PC-3 (cell line): ENCODE measurements around the gene LRRD1. TPM values are rescaled to one million over a fixed set of nuclear protein-coding genes. Genes with fewer than 3 reads are reported as not detected.

Experiments used
- ATAC-seq: fragments of 200-7000 bp; cut with Tn5 transposase; 2 replicates; pipeline ENCODE4 v1.9.1; 2020; ENCODE audit warnings: mild to moderate bottlenecking, moderate library complexity
- BruUV-seq: library from RNA; stranded (reverse); fragments of 400-500 nt; replicated peaks from 2 replicates; lab custom pipeline; 2021; lab: Mats Ljungman, UMichigan
- CTCF ChIA-PET: fragments of 300-600 bp; sonication (Branson Sonifier 250); formaldehyde crosslinking; loops from one replicate; lab custom pipeline; 2022; ENCODE audit warnings: antibody characterized with exemption; lab: Charles Lee
- POLR2A ChIA-PET: fragments of 300-600 bp; sonication (Branson Sonifier 250); formaldehyde crosslinking; loops from one replicate; lab custom pipeline; 2022; ENCODE audit warnings: antibody characterized with exemption; ENCODE audit not compliant: unreplicated experiment; lab: Charles Lee
- DNase-seq: peaks from one replicate; pipeline ENCODE4 v3.0.0-alpha.2; 2015
- H2AFZ ChIP-seq: fragments of 300-600 bp; sonication (generic); 2 replicates; pipeline ENCODE4 v1.6.0; 2016; ENCODE audit warnings: antibody characterized with exemption, low read length
- H3F3A ChIP-seq: fragments of 300-600 bp; sonication (generic); one replicate; pipeline ENCODE4 v1.6.0; 2017; ENCODE audit warnings: antibody characterized with exemption, low read length, control low read depth, mild to moderate bottlenecking; ENCODE audit not compliant: unreplicated experiment
- H3K27ac ChIP-seq: fragments of 300-600 bp; sonication (generic); 2 replicates; pipeline ENCODE4 v1.5.1; 2016; ENCODE audit warnings: mild to moderate bottlenecking, low read length
- H3K27me3 ChIP-seq: fragments of 300-600 bp; sonication (generic); 2 replicates; pipeline ENCODE4 v1.6.1; 2016; ENCODE audit warnings: low read length, mixed read lengths
- H3K36me3 ChIP-seq: fragments of 300-600 bp; sonication (generic); 2 replicates; pipeline ENCODE4 v1.6.1; 2016; ENCODE audit warnings: low read depth, mixed run types, low read length, mixed read lengths
- H3K4me1 ChIP-seq: fragments of 300-600 bp; sonication (generic); 2 replicates; pipeline ENCODE4 v1.5.1; 2016; ENCODE audit warnings: low read length; ENCODE audit not compliant: insufficient read depth
- H3K4me2 ChIP-seq: fragments of 300-600 bp; sonication (generic); 2 replicates; pipeline ENCODE4 v1.6.0; 2016; ENCODE audit warnings: low read length
- H3K4me3 ChIP-seq: fragments of 300-600 bp; sonication (generic); 2 replicates; pipeline ENCODE4 v1.5.1; 2016; ENCODE audit warnings: mild to moderate bottlenecking, low read length, mixed read lengths
- H3K79me2 ChIP-seq: fragments of 300-600 bp; sonication (generic); 2 replicates; pipeline ENCODE4 v1.6.1; 2017; ENCODE audit warnings: low read length, mixed read lengths
- H3K9ac ChIP-seq: fragments of 300-600 bp; sonication (generic); 2 replicates; pipeline ENCODE4 v1.6.0; 2016; ENCODE audit warnings: mild to moderate bottlenecking, low read length
- H3K9me2 ChIP-seq: fragments of 300-600 bp; sonication (generic); replicated peaks from 2 replicates; pipeline ENCODE4 v1.6.1; 2016; ENCODE audit warnings: mixed run types, low read length, mixed read lengths
- H3K9me3 ChIP-seq: fragments of 300-600 bp; sonication (generic); 2 replicates; pipeline ENCODE4 v1.6.1; 2016; ENCODE audit warnings: low read length, mixed read lengths
- H4K20me1 ChIP-seq: fragments of 300-600 bp; sonication (generic); 2 replicates; pipeline ENCODE4 v1.6.1; 2016; ENCODE audit warnings: low read length, mixed read lengths
- CTCF ChIP-seq: fragments of 300-600 bp; sonication (generic); conservative IDR thresholded peaks from 2 replicates; pipeline ENCODE4 v1.5.1; 2017; ENCODE audit warnings: antibody characterized with exemption, low read depth, mild to moderate bottlenecking, low read length
- EZH2 ChIP-seq: fragments of 300-600 bp; sonication (generic); IDR thresholded peaks from one replicate; pipeline ENCODE4 v1.6.1; 2017; ENCODE audit warnings: antibody characterized with exemption, mild to moderate bottlenecking, low read length; ENCODE audit not compliant: unreplicated experiment
- EZH2phosphoT487 ChIP-seq: fragments of 300-600 bp; sonication (generic); IDR thresholded peaks from 2 replicates; pipeline ENCODE4 v1.6.1; 2018; ENCODE audit warnings: mild to moderate bottlenecking, antibody characterized with exemption, low read length, borderline replicate concordance
- intact Hi-C: fragments of 100-400 bp; cut with micrococcal nuclease; formaldehyde crosslinking; loops from 2 replicates; pipeline ENCODE4 v1.9.0; 2023
- total RNA-seq: library from RNA; depleted of rRNA; stranded (reverse); fragments of >200 nt; gene quantifications from 2 replicates; pipeline ENCODE4 v1.2.3, GENCODE V29; 2014

The LRRD1 gene
- total RNA-seq, 1 experiment from 2014 or later, result not detected

GRCh38 chr7:92121681-92122080 lies 57.3 kb downstream of the LRRD1 start:
- Histone ChIP-seq H2AFZ (no peak overlapping the region), H3K27me3 (no peaks in the 10 kb centered on the region), H3K4me2 (no peak overlapping the region), H3K9me2 (no peaks in the 10 kb centered on the region), H3K9me3 (no peaks in the 10 kb centered on the region), H3K9ac (no peak overlapping the region), H4K20me1 (0 out of 2 replicates have a peak, but pooled peaks cover 4% of the 10 kb centered on the region), H3K4me3 (no peak overlapping the region), H3K4me1 (no peaks in the 10 kb centered on the region), H3K36me3 (peaks cover 37% of the 10 kb centered on the region), H3K27ac (no peak overlapping the region), H3K79me2 (peaks cover 25% of the 10 kb centered on the region; the same call in 1 of the 2 replicates), H3F3A (no peaks in the 10 kb centered on the region)
- DNase-seq, result no peak
- ChIA-PET CTCF (no interaction called here), POLR2A (no interaction called here)
- intact Hi-C loops, result no loop called here
- ATAC-seq, result no peak
- no peak for TF ChIP-seq CTCF
- TF ChIP-seq EZH2, result no peak
- no peak for TF ChIP-seq EZH2phosphoT487
- no TSS peak for BruUV-seq

GRCh38 chr7:92119213-92119759 lies 59.7 kb downstream of the LRRD1 start:
- POLR2A ChIA-PET, result no interaction called here
- H3K9me2 ChIP-seq, result no peaks in the 10 kb centered on the region
- H3K4me2 ChIP-seq, result no peak overlapping the region
- H3K9ac ChIP-seq, result no peak overlapping the region
- no peak overlapping the region for H3K27ac ChIP-seq
- H3K27me3 ChIP-seq, result no peaks in the 10 kb centered on the region
- DNase-seq (no peak), ATAC-seq (no peak)
- 0 out of 2 replicates have a peak, but pooled peaks cover 4% of the 10 kb centered on the region for H4K20me1 ChIP-seq
- CTCF ChIA-PET, result no interaction called here
- H3F3A ChIP-seq, result no peaks in the 10 kb centered on the region
- no peaks in the 10 kb centered on the region for H3K9me3 ChIP-seq
- BruUV-seq, result no TSS peak
- H3K4me3 ChIP-seq, result no peak overlapping the region
- H3K36me3 ChIP-seq, result peaks cover 46% of the 10 kb centered on the region
- intact Hi-C loops, result no loop called here
- no peak overlapping the region for H2AFZ ChIP-seq
- TF ChIP-seq EZH2 (no peak), EZH2phosphoT487 (no peak), CTCF (no peak)
- peaks cover 25% of the 10 kb centered on the region; the same call in 1 of the 2 replicates for H3K79me2 ChIP-seq
- H3K4me1 ChIP-seq, result no peaks in the 10 kb centered on the region

GRCh38 chr7:92116949-92117348 lies 62.0 kb downstream of the LRRD1 start:
- Histone ChIP-seq H3K9me3 (no peaks in the 10 kb centered on the region), H3K36me3 (peaks cover 41% of the 10 kb centered on the region), H3K4me1 (no peaks in the 10 kb centered on the region), H4K20me1 (0 out of 2 replicates have a peak, but pooled peaks cover 4% of the 10 kb centered on the region), H3K27me3 (no peaks in the 10 kb centered on the region), H3K27ac (no peak overlapping the region), H3K9me2 (no peaks in the 10 kb centered on the region), H3K4me3 (no peak overlapping the region), H2AFZ (no peak overlapping the region), H3K9ac (no peak overlapping the region), H3K4me2 (no peak overlapping the region), H3K79me2 (peaks cover 25% of the 10 kb centered on the region; the same call in 1 of the 2 replicates), H3F3A (no peaks in the 10 kb centered on the region)
- no TSS peak for BruUV-seq
- ATAC-seq, result no peak
- no peak for DNase-seq
- TF ChIP-seq CTCF (no peak), EZH2 (no peak), EZH2phosphoT487 (no peak)
- intact Hi-C loops, result no loop called here
- POLR2A ChIA-PET, result no interaction called here
- CTCF ChIA-PET, result no interaction called here
